OCI-LY7 (cell line): ENCODE measurements around the gene SALL4.

Experiments used
- CTCF ChIP-seq: fragments of 200-600 bp; sonication (generic); conservative IDR thresholded peaks from 2 replicates; pipeline ENCODE4 v1.5.1; 2014; ENCODE audit warnings: mild to moderate bottlenecking, antibody characterized with exemption, low read length, moderate library complexity, mixed read lengths
- EZH2phosphoT487 ChIP-seq: fragments of 200-600 bp; sonication (generic); IDR thresholded peaks from 2 replicates; pipeline ENCODE4 v1.6.1; 2018; ENCODE audit warnings: low read depth, borderline replicate concordance, mild to moderate bottlenecking, mixed run types, antibody characterized with exemption, low read length, moderate library complexity, mixed read lengths

DNA sequence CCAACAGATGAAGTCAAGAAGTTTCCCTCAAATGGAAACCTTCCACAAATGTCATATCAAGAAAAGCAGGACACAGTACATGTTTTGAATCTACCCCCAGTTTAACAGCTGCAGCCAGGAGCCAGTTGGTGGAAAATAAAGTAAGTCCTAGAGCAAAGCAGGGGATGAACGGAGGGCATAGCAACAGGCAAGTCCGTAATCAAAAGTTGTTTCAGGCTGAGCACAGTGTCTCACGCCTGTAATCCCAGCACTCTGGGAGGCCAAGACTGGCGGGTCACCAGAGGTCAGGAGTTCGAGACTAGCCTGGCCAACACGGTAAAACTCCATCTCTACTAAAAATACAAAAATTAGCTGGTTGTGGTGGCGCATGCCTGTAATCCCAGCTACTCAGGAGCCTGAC lies 2.4 kb upstream of the SALL4 start:
- TF ChIP-seq CTCF (no peak), EZH2phosphoT487 (no peak)
